ENCODE results near the gene APOA5. TPM values are rescaled to one million over a fixed set of nuclear protein-coding genes. Genes with fewer than 3 reads are reported as not detected.

Gene APOA5
- polyA plus RNA-seq, 1 donor from 2014 or later, result not detected

DNA sequence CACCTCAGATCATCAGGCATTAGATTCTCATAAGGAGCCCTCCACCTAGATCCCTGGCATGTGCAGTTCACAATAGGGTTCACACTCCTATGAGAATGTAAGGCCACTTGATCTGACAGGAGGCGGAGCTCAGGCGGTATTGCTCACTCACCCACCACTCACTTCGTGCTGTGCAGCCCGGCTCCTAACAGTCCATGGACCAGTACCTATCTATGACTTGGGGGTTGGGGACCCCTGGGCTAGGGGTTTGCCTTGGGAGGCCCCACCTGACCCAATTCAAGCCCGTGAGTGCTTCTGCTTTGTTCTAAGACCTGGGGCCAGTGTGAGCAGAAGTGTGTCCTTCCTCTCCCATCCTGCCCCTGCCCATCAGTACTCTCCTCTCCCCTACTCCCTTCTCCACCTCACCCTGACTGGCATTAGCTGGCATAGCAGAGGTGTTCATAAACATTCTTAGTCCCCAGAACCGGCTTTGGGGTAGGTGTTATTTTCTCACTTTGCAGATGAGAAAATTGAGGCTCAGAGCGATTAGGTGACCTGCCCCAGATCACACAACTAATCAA, 40.2 kb upstream of the APOA5 start:
- H3F3A ChIP-seq (ENCODE audit: insufficient read depth, low read length, poor library complexity, severe bottlenecking), result no peaks in the 10 kb centered on the region
- H3K79me2 ChIP-seq (replicated peaks; ENCODE audit: insufficient read depth, low read length), result no peaks in the 10 kb centered on the region
- H3K9ac ChIP-seq (ENCODE audit: low read length), result no peak overlapping the region
- H3K36me3 ChIP-seq (ENCODE audit: insufficient read depth, low read length), result no peaks in the 10 kb centered on the region
- no peak overlapping the region for H3K4me3 ChIP-seq (ENCODE audit: low read length)
- H3K9me3 ChIP-seq (ENCODE audit: low read length), result no peaks in the 10 kb centered on the region
- H3K4me2 ChIP-seq (ENCODE audit: low read length), result no peak overlapping the region
- H3K9me2 ChIP-seq (ENCODE audit: insufficient read depth, low read length), result no peaks in the 10 kb centered on the region
- no peak overlapping the region for H3K27ac ChIP-seq (ENCODE audit: low read length)
- H4K20me1 ChIP-seq (ENCODE audit: insufficient read depth), result no peaks in the 10 kb centered on the region
- H2AFZ ChIP-seq (ENCODE audit: low read depth, low read length), result no peak overlapping the region
- no peak for TF ChIP-seq EZH2 (IDR thresholded peaks at IDR 0.05; ENCODE audit: borderline replicate concordance, insufficient read depth, low read length, poor library complexity, severe bottlenecking)
- TF ChIP-seq SMC3 (conservative IDR thresholded peaks at IDR 0.05; ENCODE audit: poor library complexity), result no peak
- TF ChIP-seq CTCF (IDR thresholded peaks at IDR 0.05; ENCODE audit: poor library complexity, severe bottlenecking), result no peak
- TF ChIP-seq EP300 (conservative IDR thresholded peaks at IDR 0.05; ENCODE audit: poor library complexity, severe bottlenecking), result no peak
- TF ChIP-seq MXI1 (conservative IDR thresholded peaks at IDR 0.05; ENCODE audit: poor library complexity, severe bottlenecking), result no peak
- TF ChIP-seq POLR2AphosphoS5 (IDR thresholded peaks at IDR 0.05), result no peak
- no peak for TF ChIP-seq RAD21 (conservative IDR thresholded peaks at IDR 0.05)
- TF ChIP-seq TAF1 (IDR thresholded peaks at IDR 0.05; ENCODE audit: low read depth), result no peak
- TF ChIP-seq, protein P1, sequence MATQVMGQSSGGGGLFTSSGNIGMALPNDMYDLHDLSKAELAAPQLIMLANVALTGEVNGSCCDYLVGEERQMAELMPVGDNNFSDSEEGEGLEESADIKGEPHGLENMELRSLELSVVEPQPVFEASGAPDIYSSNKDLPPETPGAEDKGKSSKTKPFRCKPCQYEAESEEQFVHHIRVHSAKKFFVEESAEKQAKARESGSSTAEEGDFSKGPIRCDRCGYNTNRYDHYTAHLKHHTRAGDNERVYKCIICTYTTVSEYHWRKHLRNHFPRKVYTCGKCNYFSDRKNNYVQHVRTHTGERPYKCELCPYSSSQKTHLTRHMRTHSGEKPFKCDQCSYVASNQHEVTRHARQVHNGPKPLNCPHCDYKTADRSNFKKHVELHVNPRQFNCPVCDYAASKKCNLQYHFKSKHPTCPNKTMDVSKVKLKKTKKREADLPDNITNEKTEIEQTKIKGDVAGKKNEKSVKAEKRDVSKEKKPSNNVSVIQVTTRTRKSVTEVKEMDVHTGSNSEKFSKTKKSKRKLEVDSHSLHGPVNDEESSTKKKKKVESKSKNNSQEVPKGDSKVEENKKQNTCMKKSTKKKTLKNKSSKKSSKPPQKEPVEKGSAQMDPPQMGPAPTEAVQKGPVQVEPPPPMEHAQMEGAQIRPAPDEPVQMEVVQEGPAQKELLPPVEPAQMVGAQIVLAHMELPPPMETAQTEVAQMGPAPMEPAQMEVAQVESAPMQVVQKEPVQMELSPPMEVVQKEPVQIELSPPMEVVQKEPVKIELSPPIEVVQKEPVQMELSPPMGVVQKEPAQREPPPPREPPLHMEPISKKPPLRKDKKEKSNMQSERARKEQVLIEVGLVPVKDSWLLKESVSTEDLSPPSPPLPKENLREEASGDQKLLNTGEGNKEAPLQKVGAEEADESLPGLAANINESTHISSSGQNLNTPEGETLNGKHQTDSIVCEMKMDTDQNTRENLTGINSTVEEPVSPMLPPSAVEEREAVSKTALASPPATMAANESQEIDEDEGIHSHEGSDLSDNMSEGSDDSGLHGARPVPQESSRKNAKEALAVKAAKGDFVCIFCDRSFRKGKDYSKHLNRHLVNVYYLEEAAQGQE (IDR thresholded peaks at IDR 0.05; ENCODE audit: borderline replicate concordance), result no peak
- no peaks in the 10 kb centered on the region for H3K27me3 ChIP-seq (ENCODE audit: insufficient read depth, low read depth, low read length)

DNA sequence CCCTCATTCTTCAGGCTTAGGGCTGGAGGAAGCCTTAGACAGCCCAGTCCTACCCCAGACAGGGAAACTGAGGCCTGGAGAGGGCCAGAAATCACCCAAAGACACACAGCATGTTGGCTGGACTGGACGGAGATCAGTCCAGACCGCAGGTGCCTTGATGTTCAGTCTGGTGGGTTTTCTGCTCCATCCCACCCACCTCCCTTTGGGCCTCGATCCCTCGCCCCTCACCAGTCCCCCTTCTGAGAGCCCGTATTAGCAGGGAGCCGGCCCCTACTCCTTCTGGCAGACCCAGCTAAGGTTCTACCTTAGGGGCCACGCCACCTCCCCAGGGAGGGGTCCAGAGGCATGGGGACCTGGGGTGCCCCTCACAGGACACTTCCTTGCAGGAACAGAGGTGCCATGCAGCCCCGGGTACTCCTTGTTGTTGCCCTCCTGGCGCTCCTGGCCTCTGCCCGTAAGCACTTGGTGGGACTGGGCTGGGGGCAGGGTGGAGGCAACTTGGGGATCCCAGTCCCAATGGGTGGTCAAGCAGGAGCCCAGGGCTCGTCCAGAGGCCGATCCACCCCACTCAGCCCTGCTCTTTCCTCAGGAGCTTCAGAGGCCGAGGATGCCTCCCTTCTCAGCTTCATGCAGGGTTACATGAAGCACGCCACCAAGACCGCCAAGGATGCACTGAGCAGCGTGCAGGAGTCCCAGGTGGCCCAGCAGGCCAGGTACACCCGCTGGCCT, 38.7 kb upstream of the APOA5 start:
- H4K20me1 ChIP-seq (ENCODE audit: insufficient read depth), result no peaks in the 10 kb centered on the region
- no peaks in the 10 kb centered on the region for H3K9me2 ChIP-seq (ENCODE audit: insufficient read depth, low read length)
- no peak overlapping the region for H3K4me3 ChIP-seq (ENCODE audit: low read length)
- H3F3A ChIP-seq (ENCODE audit: insufficient read depth, low read length, poor library complexity, severe bottlenecking), result no peaks in the 10 kb centered on the region
- no peak overlapping the region for H3K9ac ChIP-seq (ENCODE audit: low read length)
- no peak overlapping the region for H3K4me2 ChIP-seq (ENCODE audit: low read length)
- no peaks in the 10 kb centered on the region for H3K79me2 ChIP-seq (replicated peaks; ENCODE audit: insufficient read depth, low read length)
- no peaks in the 10 kb centered on the region for H3K9me3 ChIP-seq (ENCODE audit: low read length)
- no peak overlapping the region for H3K27ac ChIP-seq (ENCODE audit: low read length)
- H2AFZ ChIP-seq (ENCODE audit: low read depth, low read length), result no peak overlapping the region
- no peaks in the 10 kb centered on the region for H3K27me3 ChIP-seq (ENCODE audit: insufficient read depth, low read depth, low read length)
- no peaks in the 10 kb centered on the region for H3K36me3 ChIP-seq (ENCODE audit: insufficient read depth, low read length)
- no peak for TF ChIP-seq CTCF (IDR thresholded peaks at IDR 0.05; ENCODE audit: poor library complexity, severe bottlenecking)
